GM21576 (cell line): ENCODE data around the gene EFCAB6.

Experiments used
- ATAC-seq: cut with Tn5 transposase; IDR thresholded peaks from one replicate; pipeline ENCODE4 v1.9.1; 2021; ENCODE audit warnings: mild to moderate bottlenecking, moderate library complexity; ENCODE audit not compliant: unreplicated experiment

The EFCAB6 gene

GRCh38 chr22:43533656-43534428, 278.3 kb downstream of the EFCAB6 start:
- no peak for ATAC-seq

GRCh38 chr22:43533156-43533530, 279.0 kb downstream of the EFCAB6 start:
- no peak for ATAC-seq

DNA sequence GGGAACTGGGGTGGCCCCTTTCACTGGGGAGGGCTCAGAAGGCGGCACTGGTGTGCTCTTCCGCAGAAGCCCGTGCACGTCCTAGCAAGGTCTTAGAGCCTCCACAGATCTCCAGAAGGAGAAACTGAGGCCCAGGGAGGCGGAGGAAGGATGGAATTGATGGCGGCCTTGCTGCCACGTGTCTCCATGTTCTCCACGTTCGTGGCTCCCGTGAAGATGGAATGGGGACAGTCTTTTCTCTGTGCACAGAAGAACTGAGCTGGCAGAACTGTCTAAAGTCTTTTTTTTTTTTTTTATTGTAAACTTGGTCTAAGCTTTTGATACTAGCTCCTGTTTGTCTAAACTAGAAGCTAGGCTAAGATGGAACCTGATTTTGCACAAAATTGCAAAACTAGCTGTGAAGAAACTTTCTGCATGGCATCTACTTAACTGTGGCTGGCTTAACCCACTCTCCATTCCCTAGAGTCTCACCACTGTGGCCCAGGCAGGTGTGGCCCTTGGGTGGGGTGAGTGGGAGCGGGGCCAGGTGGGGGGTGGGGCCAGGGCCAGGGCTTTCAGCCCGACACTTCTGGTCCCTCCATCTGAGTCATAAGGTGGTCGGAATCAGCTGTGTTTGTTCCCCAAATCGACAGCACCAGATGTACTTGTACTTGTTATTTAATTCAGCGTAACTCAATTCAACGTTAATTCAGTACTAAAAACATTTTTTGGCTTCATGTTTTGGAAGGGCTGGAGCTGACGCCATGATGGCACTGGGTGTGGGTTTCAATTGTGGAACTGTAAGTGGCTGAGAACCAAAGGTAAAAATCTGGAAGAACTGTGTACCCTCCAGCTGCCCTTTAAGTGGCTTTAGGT, 279.6 kb downstream of the EFCAB6 start:
- ATAC-seq = no peak

- no peak for ATAC-seq
Observed at GRCh38 chr22:43531651-43532050, 280.5 kb downstream of the EFCAB6 start.

DNA sequence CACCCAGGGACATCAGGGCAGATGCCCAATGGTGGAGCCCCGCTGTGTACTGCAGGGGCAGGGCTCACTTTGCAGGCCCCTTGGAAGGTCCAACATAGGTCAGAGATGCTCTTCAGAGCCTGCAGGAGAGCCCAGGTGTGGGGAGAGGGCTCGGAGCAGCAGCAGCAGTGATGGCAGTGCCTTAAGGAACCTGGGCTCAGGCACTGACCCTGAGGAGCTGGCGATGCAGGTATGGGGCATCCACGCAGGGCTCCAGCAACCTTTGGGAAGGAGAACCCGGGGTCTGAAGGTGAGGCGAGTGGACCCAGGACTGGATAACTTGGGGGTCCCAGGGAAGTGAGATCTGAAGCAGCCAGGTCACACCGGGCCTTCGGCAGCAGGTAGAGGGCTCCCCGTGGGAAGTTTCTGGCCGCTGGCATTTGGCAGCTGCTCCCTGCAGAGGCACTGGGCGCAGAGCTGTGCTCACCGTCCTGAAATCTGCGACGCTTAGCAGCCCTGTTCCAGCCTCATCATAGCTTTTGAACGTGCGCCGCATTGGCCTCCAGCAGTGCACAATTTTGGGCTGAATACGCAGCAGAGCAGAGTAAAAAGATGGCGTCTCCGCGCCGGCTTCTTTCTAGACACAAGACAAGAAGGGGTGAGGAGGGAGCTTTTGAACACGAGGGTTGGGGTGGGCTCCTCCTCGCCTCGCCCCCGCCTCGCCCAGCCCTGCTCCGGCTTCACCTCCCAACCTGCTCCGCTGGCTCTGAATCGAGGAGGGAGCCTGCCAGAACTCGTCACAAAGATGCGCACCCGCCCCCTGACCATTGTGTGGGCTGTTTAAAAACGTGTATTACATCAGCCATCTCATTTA, 281.5 kb downstream of the EFCAB6 start:
- no peak for ATAC-seq

- no peak for ATAC-seq
Observed at GRCh38 chr22:43529934-43530333, 282.2 kb downstream of the EFCAB6 start.

GRCh38 chr22:43529461-43529860, 282.6 kb downstream of the EFCAB6 start:
- no peak for ATAC-seq

DNA sequence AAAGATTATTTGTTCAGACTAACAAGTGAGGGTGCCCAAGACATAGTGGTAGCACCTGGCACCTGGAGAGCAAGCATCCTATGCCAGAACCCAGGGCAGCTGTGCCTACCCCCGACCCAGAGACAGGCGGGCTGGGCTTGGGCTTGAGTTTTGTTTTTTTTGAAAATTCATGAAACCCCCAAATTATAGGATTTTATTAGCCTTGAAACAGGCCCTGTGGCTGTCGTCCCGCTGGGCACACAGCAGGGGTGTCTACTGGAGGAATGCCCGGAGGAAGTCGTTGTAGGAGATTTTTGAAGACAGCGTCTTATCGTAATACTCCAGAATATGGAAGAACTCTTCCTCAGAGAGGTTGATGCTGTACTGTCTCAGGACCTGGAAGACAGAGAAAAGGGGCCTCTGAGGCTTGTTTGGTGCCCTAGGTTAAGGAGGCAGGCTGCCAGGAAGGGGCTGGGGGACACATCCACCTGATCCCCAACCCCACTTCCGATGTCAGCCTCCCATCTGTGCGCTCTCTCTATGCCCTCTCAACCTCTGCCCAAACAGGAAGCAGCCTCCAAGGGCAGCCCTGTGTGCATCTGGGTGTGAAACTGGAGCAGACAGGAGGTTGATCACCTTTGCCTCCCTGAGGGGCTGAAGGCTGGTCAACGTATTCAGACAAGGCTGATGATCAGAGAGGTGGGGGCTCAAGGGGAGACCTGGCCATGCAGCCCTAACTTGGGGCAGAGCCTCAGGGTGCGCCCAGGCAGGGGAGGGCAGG, 283.3 kb downstream of the EFCAB6 start:
- ATAC-seq = no peak

DNA sequence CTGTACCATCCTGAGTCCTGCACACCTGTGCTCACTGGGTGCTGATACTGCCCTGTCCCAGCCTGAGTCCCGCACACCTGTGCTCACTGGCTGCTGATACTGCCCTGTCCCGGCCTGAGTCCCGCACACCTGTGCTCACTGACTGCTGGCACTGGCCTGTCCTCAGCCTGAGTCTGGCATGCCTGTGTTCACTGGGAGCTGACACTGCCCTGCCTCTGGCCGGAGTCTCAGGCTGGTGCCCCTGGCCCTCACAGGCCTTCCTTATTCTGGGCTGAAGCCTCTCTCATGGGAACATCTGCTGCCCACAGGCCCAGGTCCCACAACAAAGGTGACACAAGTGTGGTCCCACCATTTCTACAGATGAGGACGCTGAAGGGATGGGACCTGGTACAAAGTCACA, 285.2 kb downstream of the EFCAB6 start:
- no peak for ATAC-seq

- ATAC-seq = no peak
Observed at GRCh38 chr22:43526117-43526655, 285.9 kb downstream of the EFCAB6 start.

- no peak for ATAC-seq
Observed at GRCh38 chr22:43521716-43522115, 290.4 kb downstream of the EFCAB6 start.

DNA sequence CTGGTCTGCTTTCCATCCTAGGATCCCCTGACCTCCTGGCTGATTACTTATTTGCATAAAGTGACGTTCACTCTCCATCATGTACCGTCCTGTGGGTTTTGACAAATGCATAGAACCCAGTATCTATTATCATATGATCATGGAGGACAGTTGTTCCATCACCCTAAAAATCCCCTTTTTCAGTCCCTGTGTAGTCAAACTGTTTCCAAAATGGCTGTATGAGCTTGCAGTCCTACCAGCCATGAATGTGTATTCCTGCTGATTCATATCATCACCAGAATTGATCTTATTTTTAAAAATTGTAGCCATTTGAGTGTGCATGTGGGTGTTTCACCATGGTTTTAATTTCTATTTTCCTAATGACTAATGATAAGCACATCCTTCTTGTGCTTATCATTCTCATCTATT, 291.5 kb downstream of the EFCAB6 start:
- ATAC-seq = no peak

GRCh38 chr22:43516996-43517635, 295.0 kb downstream of the EFCAB6 start:
- no peak for ATAC-seq

- no peak for ATAC-seq
Observed at GRCh38 chr22:43516386-43516785, 295.7 kb downstream of the EFCAB6 start.

- no peak for ATAC-seq
Observed at GRCh38 chr22:43515902-43516301, 296.2 kb downstream of the EFCAB6 start.

GRCh38 chr22:43515411-43515810, 296.7 kb downstream of the EFCAB6 start:
- no peak for ATAC-seq

DNA sequence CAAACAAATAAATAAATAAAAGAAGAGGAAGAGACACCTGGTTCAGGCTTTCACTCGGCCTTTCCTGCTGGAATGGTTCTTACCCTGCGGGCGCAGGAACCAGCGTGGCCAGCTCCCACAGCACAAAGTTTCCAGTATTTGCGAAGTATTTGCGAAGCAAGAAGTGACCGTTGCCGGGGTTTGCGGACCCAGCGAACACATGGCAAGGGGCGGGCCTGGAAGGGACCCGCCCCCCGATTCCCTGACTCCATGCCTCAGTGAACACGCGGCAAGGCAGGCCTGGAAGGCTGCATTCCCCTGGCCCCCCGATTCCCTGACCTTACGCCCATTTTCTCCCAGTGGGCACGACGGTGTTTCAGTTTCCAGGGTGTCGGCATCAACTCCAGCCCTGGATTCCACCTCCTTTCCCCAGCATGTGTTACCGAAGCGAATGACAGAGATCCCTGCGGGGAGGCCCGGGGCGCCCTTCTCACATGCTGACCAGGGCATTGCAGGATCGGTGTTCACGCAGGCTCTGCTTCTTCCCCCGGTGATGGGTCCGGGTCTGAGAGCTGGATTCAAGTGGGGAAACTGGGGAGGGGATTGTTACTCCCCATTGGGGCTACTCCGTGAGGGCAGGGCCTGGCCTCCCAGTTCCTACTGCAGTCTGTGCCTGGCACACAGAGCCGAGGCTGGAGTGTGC, 297.5 kb downstream of the EFCAB6 start:
- no peak for ATAC-seq

GRCh38 chr22:43512279-43512678, 299.8 kb downstream of the EFCAB6 start:
- ATAC-seq = no peak

GRCh38 chr22:43511276-43511910, 300.7 kb downstream of the EFCAB6 start:
- no peak for ATAC-seq
